TTC549 (cell line): Measurements from ENCODE around the gene ZNF558.
A peak's percentile ranks its signal among the peaks of the same experiment; 100 is the strongest.

ENCODE experiments used
- FAIRE-seq: peaks from 2 replicates; lab custom pipeline; 2012; peaks lifted over from hg19 to GRCh38; lab: Jason Lieb, UNC

Gene ZNF558

GRCh38 chr19:8832132-8833021, at the start of gene ZNF558, which contains the start of gene MBD3L1:
Gene ZNF558, minus strand, starts transcription at chr19:8832304. Its CDS starts 9,645 bp downstream, at chr19:8822659.
Gene MBD3L1, plus strand, starts transcription at chr19:8832377. Its CDS starts 10,302 bp downstream, at chr19:8842679.
- FAIRE-seq: peak; percentile 94

DNA sequence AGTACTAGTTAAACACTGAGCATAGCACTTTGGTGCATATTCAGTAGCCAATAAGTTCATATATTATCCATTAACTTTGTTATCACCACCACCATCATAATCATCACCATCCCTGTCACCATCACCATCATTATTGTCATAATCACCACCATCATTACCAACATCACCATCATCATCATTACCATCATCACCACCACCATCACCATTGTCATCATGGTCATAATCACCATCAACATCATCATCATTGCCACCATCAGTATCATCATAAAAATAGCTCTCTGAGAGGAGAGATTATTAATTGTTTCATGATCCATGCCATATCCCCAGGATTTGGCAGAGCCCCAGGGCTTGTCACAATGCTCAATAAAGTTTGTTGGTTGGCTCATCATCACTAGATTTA, 49.4 kb upstream of the ZNF558 start:
- no peak for FAIRE-seq

DNA sequence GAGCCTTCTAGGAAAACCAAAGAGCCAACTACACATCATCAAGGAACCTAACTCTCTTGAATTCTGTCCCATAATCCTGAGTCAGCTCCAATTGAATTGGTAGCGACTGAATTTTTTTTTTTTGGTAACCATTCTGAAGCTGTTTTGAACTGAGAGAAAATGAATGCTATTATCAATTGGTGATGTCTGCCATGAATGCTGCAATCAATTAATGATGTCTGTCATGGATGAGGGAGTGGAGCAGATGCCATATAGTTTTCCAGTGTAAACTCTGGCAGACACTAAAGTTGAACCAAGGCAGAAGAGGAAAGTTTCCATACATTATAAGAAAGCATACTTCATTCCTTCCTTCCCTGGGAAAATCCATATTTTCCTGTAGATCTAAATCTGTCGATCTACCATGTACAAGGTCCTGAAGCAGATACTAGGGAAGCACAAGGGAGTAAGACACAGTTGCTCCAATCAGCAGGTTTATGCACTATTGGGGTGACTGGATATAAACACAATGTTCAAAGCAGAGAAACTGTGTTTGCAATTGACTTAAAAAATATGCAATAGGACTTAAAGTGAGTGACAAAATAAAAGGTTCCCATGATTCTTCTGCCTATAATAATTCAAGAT, 48.9 kb upstream of the ZNF558 start:
- FAIRE-seq: no peak

DNA sequence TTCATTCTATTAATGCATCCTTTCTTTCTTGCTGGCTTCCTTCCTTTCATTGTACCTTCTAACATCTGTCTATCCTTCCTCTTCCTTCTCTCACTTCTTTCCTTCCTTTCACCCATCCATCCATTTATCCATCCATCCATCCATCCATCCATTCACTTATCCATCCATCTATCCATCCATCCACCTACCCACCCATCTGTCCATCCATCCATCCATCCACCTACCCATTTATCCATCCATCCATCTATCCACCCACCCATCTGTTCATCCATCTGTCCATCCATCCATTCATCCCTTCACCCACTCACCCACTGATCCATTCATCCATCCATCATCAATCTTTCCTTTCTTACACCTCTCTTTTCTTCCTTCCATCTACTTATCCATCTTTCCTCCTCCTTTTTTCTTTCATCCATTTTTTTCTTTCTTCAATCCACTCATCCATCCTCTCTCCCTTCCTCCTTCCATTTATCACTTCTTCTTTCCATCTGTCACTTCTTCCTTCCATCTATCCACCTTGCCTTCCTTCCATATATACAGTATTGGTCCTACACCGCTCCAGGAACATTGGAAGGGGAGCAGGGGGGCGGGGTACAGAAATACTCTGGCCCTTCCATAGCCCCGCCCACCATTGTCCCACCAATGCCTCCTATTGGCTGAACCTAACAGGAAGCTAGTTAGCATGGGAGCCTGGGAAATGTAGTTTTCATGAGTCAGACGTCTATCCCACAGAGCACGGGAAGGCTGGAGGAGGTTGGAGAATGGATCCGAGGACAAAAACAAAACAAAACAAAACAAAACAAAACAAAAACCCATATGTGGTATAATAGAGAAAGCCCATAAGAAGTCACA, 46.0 kb upstream of the ZNF558 start:
- no peak for FAIRE-seq

DNA sequence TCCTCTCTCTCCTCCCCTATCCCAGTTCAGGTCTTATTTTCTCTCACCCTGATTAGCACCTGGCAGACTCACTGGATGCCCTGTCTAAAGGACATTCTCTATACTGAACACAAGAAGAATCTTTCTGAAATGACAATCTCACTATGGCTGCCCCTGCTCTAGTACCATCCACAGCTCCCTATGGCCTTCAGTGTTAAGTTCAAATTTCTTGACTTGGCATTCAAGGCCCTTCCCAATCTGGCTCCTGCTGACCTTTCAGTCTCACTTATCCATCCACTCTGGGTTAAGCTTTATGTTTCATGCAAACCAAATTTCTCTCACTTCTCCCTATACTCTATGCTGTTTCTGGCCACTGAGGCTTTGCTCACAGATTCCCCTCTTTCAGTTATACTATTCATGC, 34.2 kb upstream of the ZNF558 start:
- FAIRE-seq: no peak

DNA sequence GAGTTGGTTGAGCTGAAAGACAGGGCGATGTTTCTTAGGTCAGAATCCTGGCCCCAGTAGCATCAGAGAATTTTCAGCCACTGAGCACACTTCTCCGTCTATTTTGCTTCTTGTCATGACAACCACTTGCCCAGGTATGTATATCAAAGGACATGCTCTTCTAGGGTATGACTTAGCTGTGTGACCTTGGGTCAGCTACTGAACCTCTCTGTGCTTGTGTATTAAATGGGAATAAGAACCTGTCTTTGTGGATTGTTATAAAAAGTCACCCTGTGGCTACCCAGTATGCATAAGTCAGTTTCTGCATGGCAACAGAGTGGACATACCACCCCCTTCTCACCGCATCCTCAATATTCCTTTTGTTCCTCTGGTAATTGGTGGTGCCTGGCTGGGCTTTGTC, 26.2 kb upstream of the ZNF558 start:
- FAIRE-seq: no peak

- FAIRE-seq: no peak
These were observed 18.4 kb upstream of the ZNF558 start for GRCh38 chr19:8850488-8850887.

- FAIRE-seq: no peak
These were observed 17.1 kb upstream of the ZNF558 start for GRCh38 chr19:8849232-8849631.

GRCh38 chr19:8846819-8847218, 14.7 kb upstream of the ZNF558 start:
- FAIRE-seq: no peak

- no peak for FAIRE-seq
These were observed 8.6 kb upstream of the ZNF558 start for GRCh38 chr19:8840708-8841107.

DNA sequence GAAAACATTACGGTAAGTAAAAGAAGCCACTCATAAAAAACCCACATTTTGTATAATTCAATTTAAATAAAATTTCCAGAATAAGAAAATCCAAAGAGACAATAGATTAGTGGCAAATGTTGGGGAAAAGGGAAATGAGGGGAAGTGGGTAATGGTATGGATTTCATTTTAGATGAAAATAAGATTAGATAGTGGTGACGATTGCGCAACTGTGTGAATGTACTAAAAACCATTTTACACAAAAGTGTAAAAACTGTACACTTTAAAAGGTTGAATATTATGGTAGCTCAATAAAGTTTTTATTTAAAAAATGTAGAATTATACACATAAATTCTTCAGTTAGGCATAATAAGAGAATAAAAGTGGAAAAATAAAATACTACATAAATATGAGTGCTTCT, 3.8 kb upstream of the ZNF558 start:
- no peak for FAIRE-seq

- FAIRE-seq: no peak
These were observed 3.3 kb upstream of the ZNF558 start for GRCh38 chr19:8835446-8835845.

DNA sequence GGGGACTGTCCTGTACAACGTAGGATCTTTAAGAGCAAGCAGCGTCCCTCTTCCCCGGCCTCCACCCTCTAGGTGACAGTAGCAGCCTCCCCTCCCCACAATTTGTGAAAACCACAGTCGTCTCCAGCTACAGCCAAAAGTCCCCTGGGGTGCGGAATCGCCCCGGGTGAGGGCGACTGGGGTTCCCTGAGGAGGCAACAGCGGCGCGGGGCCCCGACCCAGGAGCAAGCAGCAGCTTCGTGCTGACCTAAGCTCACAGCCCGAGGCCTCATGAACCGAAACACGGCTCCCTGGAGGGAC, 322 bp downstream of the ZNF558 start:
- no peak for FAIRE-seq

DNA sequence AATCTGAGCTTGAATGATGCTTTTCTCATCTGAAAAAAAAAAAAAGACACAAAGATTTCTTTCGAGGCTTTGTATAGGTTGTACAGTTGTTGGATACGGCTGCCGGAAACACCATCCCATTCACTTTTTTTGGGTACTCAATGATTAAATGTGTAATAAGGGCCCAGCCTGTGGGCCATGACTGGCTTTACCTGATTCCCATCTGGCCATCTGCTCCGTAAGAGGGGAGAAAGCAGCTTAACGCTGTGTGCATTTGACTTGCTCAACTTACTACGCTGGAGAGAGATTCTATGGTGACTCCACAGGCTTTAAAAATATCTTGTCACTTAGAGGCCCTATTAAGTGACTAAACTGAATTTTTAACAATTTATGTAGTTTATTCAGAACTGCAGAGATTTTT, 731 bp downstream of the ZNF558 start:
- no peak for FAIRE-seq

GRCh38 chr19:8827277-8827676, 4.8 kb downstream of the ZNF558 start:
- no peak for FAIRE-seq

GRCh38 chr19:8826371-8826770, 5.7 kb downstream of the ZNF558 start:
- no peak for FAIRE-seq

DNA sequence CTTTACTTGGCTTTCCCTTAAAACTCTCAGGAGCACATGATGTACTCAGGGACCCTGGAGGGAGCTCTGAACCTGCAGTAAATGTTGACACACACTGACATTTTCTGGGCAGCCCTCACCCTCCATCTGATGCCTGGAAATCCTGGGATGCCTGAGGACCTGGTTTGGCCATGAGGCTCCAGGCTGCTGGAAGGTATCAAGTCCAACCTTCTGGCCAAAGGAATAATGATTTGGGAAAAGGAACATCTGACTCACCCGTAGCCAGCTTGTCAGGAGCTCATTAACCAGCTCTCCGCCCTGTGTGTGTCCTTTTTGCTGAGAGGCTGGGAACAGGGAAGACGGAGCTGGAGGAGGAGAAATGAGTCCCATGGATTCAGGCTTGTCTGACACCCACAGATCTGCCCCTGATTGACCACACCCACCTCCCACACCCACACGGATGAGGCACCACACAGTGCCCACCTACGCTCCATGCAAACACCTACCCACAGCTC, 10.3 kb downstream of the ZNF558 start:
- no peak for FAIRE-seq

DNA sequence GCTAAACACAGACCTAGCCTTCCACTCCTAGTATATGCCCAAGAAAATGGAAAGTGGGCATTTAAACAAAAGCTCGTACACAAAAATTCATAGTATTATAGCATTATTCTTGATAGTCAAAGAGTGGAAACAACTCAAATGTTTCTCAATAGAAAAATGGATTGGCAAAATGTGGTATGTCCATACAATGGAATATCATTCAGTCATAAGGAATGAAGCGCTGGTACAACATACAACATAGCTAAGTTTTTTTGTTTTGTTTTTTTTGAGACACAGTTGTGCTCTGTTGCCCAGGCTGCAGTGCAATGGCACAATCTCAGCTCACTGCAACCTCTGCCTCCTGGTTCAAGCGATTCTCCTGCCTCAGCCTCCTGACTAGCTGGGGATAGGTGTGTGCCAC, 11.9 kb downstream of the ZNF558 start:
- FAIRE-seq: no peak

GRCh38 chr19:8815780-8816179, 16.3 kb downstream of the ZNF558 start:
- no peak for FAIRE-seq

DNA sequence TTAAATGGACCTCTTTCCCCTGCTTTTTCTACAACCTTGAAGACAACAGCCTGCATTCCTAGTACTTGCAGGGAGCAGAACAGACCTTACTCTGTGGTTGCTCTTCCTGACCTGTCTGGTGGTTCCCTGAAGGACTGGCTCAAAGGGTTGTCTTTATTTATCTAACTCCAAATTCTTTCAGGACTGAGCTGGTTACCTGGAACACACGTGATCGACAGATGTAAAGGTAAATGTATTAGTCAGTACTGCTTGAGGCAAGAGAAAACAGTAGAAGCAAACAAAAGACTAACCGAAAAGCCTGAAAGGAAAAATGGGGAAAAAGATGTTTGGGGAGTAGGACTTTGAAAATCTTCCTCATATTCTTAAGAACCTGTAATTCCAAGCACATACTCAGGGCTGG, 17.9 kb downstream of the ZNF558 start:
- FAIRE-seq: no peak

DNA sequence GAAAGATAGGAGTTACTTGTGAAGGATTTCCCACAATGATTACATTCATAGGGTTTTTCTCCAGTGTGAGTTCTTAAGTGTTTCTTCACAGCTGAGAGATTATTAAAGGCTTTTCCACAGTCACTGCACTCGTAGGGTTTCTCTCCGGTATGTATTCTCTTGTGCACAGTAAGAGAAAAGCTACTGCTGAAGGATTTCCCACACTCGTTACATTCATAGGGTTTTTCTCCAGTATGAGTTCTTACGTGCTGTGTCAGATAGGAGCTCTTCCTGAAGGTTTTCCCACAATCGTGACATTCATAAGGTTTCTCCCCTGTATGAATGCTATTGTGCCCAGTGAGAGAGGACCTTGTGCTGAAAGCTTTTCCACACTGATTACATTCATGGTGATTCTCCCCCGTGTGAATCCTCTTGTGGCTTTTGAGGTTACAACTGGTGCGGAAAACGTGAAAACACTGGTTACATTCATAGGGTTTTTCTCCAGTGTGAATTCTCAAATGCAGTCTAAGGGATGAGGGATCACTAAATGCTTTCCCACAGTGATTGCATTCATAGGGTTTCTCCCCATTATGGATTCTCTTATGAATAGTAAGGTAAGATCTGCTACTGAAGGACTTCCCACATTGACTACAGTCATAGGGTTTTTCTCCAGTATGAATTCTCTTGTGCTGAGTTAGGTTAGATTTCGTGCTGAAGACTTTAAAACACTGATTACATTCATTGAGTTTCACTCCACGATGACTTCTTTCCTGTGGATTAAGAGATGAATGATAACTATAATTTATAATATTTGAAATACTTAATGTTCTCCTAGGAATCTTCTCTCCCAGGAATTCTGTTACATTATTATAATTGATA, 20.6 kb downstream of the ZNF558 start:
- no peak for FAIRE-seq

GRCh38 chr19:8806661-8807060, 25.4 kb downstream of the ZNF558 start:
- no peak for FAIRE-seq
